Stimulated activated naive CD4-positive, alpha-beta T cell (primary cell): ENCODE data around the gene SYNPO2.
"Not testable (repeated sequence)": the region's sequence is repeated elsewhere in the genome, so short reads cannot be mapped to it uniquely, and the experiment has no call there.

ENCODE experiments used
- DNase-seq, 6 experiments: peaks; one replicate each; lab custom pipeline; 2025; lab: John Stamatoyannopoulos, UW

Gene SYNPO2

GRCh38 chr4:118973295-118973694 lies 84.6 kb downstream of the SYNPO2 start:
- no peak for DNase-seq

GRCh38 chr4:118974758-118975157 lies 86.1 kb downstream of the SYNPO2 start:
- DNase-seq = no peak

- no peak for DNase-seq
Measured at GRCh38 chr4:118975449-118976192, 87.0 kb downstream of the SYNPO2 start.

- DNase-seq = not testable (repeated sequence)
Measured at GRCh38 chr4:118976193-118976560, 87.5 kb downstream of the SYNPO2 start.

GRCh38 chr4:118977100-118977499 lies 88.4 kb downstream of the SYNPO2 start:
- DNase-seq = not testable (repeated sequence)

- DNase-seq = no peak
Measured at GRCh38 chr4:118979712-118980111, 91.1 kb downstream of the SYNPO2 start.

- DNase-seq = no peak
Measured at GRCh38 chr4:118981171-118981838, 92.7 kb downstream of the SYNPO2 start.

- peak; percentile 3 to 48 (median 30) for DNase-seq
Measured at GRCh38 chr4:118981839-118982381, 93.3 kb downstream of the SYNPO2 start.

- no peak for DNase-seq
Measured at GRCh38 chr4:118983293-118983692, 94.6 kb downstream of the SYNPO2 start.

- no peak for DNase-seq
Measured at GRCh38 chr4:118983831-118984230, 95.2 kb downstream of the SYNPO2 start.

- no peak for DNase-seq
Measured at GRCh38 chr4:118985170-118986000, 96.7 kb downstream of the SYNPO2 start.

GRCh38 chr4:118987959-118988634 lies 99.4 kb downstream of the SYNPO2 start:
- no peak for DNase-seq

GRCh38 chr4:118988635-118988972 lies 100.0 kb downstream of the SYNPO2 start:
- DNase-seq = no peak

GRCh38 chr4:118989098-118990080 lies 100.7 kb downstream of the SYNPO2 start:
- DNase-seq = no peak

GRCh38 chr4:118991686-118992085 lies 103.0 kb downstream of the SYNPO2 start:
- no peak for DNase-seq

- no peak for DNase-seq
Measured at GRCh38 chr4:118992149-118992548, 103.5 kb downstream of the SYNPO2 start.

GRCh38 chr4:118993333-118993732 lies 104.7 kb downstream of the SYNPO2 start:
- DNase-seq = no peak

- no peak for DNase-seq
Measured at GRCh38 chr4:118994030-118994429, 105.4 kb downstream of the SYNPO2 start.

- DNase-seq = no peak
Measured at GRCh38 chr4:118995693-118996391, 107.2 kb downstream of the SYNPO2 start.

- no peak for DNase-seq
Measured at GRCh38 chr4:118997601-118998000, 108.9 kb downstream of the SYNPO2 start.
